ENCODE data around the gene METTL25. TPM values are rescaled to one million over a fixed set of nuclear protein-coding genes. Genes with fewer than 3 reads are reported as not detected.

Gene METTL25
- total and polyA plus RNA-seq, 2 experiments from 2014 or later = 7.6 to 14.3 TPM

GRCh38 chr12:82414926-82415325, 56.6 kb downstream of the METTL25 start:
- H3K79me2 ChIP-seq (replicated peaks; ENCODE audit: insufficient read depth) = no peaks in the 10 kb centered on the region
- H4K20me1 ChIP-seq (replicated peaks; ENCODE audit: insufficient read depth) = no peaks in the 10 kb centered on the region
- H2AFZ ChIP-seq = no peak overlapping the region
- H3K4me3 Mint-ChIP-seq = no peak overlapping the region
- peaks cover 3% of the 10 kb centered on the region; the same call in 2 of the 3 replicates for H3K9me3 Mint-ChIP-seq
- peaks cover 2% of the 10 kb centered on the region; the same call in 1 of the 3 replicates for H3K36me3 Mint-ChIP-seq (ENCODE audit: low read depth)
- DNase-seq (ENCODE audit: low spot score) = no peak
- H3K36me3 ChIP-seq (ENCODE audit: insufficient read depth) = no peaks in the 10 kb centered on the region
- H3K4me3 ChIP-seq = no peak overlapping the region
- H3K27me3 ChIP-seq (ENCODE audit: insufficient read depth) = no peaks in the 10 kb centered on the region
- no peaks in the 10 kb centered on the region for H3K4me1 Mint-ChIP-seq
- no peak overlapping the region for H3K27ac Mint-ChIP-seq
- no peaks in the 10 kb centered on the region for H3K9me2 ChIP-seq (ENCODE audit: insufficient read depth)
- no peaks in the 10 kb centered on the region for H3F3A ChIP-seq (replicated peaks; ENCODE audit: low read depth)
- no peak overlapping the region for H3K4me2 ChIP-seq
- H3K27me3 Mint-ChIP-seq (ENCODE audit: insufficient read depth, low read depth, poor library complexity) = no peaks in the 10 kb centered on the region
- TF ChIP-seq ZNF462 (CRISPR knock-in tag; IDR thresholded peaks at IDR 0.05) (no peak), EZH2 (IDR thresholded peaks at IDR 0.05; ENCODE audit: low read depth, unreplicated experiment) (no peak), JUNB (IDR thresholded peaks at IDR 0.05; ENCODE audit: unreplicated experiment) (no peak), CREB1 (CRISPR knock-in tag; IDR thresholded peaks at IDR 0.05; ENCODE audit: low read depth) (no peak), ETS1 (IDR thresholded peaks at IDR 0.05) (no peak), ZNF331 (CRISPR knock-in tag; IDR thresholded peaks at IDR 0.05; ENCODE audit: low read depth) (no peak), POLR2AphosphoS5 (IDR thresholded peaks at IDR 0.05; ENCODE audit: low read depth) (no peak), EZH2phosphoT487 (IDR thresholded peaks at IDR 0.05; ENCODE audit: unreplicated experiment) (no peak), ZNF114 (CRISPR knock-in tag; IDR thresholded peaks at IDR 0.05) (no peak), STAT1 (IDR thresholded peaks at IDR 0.05; ENCODE audit: unreplicated experiment) (no peak), NANOG (IDR thresholded peaks at IDR 0.05; ENCODE audit: borderline replicate concordance) (no peak), REST (IDR thresholded peaks at IDR 0.05; ENCODE audit: unreplicated experiment) (no peak), CTCF (conservative IDR thresholded peaks at IDR 0.05; ENCODE audit: low read depth in 2 of 2) (no peak)
- no peak overlapping the region for H3K27ac ChIP-seq (ENCODE audit: low read depth)
- H3K4me1 ChIP-seq (ENCODE audit: insufficient read depth) = no peaks in the 10 kb centered on the region
- ATAC-seq = no peak
